ENCODE data around the gene KIF3A. TPM values are rescaled to one million over a fixed set of nuclear protein-coding genes. Genes with fewer than 3 reads are reported as not detected.

KIF3A gene
- total and polyA plus RNA-seq, 3 donors from 2014 or later, result 23.2 to 38.6 (median 30.8) TPM

GRCh38 chr5:132665574-132666080 is 71.7 kb downstream of the KIF3A start:
- TF ChIP-seq POLR2A (IDR thresholded peaks at IDR 0.05), result no peak
- TF ChIP-seq, protein P1, sequence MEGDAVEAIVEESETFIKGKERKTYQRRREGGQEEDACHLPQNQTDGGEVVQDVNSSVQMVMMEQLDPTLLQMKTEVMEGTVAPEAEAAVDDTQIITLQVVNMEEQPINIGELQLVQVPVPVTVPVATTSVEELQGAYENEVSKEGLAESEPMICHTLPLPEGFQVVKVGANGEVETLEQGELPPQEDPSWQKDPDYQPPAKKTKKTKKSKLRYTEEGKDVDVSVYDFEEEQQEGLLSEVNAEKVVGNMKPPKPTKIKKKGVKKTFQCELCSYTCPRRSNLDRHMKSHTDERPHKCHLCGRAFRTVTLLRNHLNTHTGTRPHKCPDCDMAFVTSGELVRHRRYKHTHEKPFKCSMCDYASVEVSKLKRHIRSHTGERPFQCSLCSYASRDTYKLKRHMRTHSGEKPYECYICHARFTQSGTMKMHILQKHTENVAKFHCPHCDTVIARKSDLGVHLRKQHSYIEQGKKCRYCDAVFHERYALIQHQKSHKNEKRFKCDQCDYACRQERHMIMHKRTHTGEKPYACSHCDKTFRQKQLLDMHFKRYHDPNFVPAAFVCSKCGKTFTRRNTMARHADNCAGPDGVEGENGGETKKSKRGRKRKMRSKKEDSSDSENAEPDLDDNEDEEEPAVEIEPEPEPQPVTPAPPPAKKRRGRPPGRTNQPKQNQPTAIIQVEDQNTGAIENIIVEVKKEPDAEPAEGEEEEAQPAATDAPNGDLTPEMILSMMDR (IDR thresholded peaks at IDR 0.05), result no peak
- H3K27ac ChIP-seq, result no peak overlapping the region
- intact Hi-C loops (cut with DNase I; ENCODE audit: low total_unique reads), result no loop called here
- no peak overlapping the region for H3K4me3 ChIP-seq
- H3K9me3 ChIP-seq, result no peaks in the 10 kb centered on the region
- WGBS, 2 donors, result 85 to 89% methylated on average over 21 of the region's 21 CpGs
- peaks cover 6% of the 10 kb centered on the region for H3K4me1 ChIP-seq
- H3K27me3 ChIP-seq, result no peaks in the 10 kb centered on the region
- no peaks in the 10 kb centered on the region for H3K36me3 ChIP-seq (ENCODE audit: low read depth, missing control alignments)
- peak; percentile 12 for DNase-seq

DNA sequence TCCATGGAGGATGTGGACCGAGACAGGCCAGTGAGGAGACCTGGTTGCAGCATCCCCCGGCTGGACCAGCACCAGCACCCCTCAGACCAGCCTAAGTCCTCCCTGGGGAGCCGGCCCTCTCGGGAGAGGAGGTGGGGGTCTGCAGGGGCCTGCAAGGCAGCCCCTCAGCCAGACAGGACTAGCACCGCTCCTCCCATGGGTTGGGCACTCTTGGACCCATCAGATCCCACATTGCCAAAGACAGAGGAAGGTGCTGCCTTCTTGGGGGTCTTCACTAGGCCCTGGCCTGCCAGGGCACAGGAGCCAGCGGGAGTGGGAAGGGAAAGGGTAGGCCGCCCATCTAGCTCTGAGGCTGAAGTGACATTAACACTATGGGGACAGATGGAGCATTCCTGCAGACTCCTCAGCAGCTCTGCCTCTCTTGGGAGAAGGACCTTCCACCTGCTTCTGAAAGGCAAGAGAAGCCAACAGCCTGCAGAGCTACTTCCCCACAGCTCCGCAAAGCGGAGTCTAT is 72.6 kb downstream of the KIF3A start:
- Histone ChIP-seq H3K36me3 (ENCODE audit: low read depth, missing control alignments) (no peaks in the 10 kb centered on the region), H3K27ac (no peak overlapping the region), H3K4me3 (no peak overlapping the region), H3K27me3 (no peaks in the 10 kb centered on the region), H3K9me3 (no peaks in the 10 kb centered on the region), H3K4me1 (peaks cover 6% of the 10 kb centered on the region)
- DNase-seq, result no peak
- TF ChIP-seq POLR2A (IDR thresholded peaks at IDR 0.05), result no peak
- TF ChIP-seq, protein P1 (IDR thresholded peaks at IDR 0.05), result no peak
- 93% methylated on average over 9 of the region's 9 CpGs for WGBS, 2 donors
- intact Hi-C loops (cut with DNase I; ENCODE audit: low total_unique reads), result no loop called here

GRCh38 chr5:132663771-132664695 is 73.3 kb downstream of the KIF3A start:
- Histone ChIP-seq H3K4me1 (peaks cover 6% of the 10 kb centered on the region), H3K27me3 (no peaks in the 10 kb centered on the region), H3K9me3 (no peaks in the 10 kb centered on the region), H3K27ac (no peak overlapping the region), H3K4me3 (no peak overlapping the region), H3K36me3 (ENCODE audit: low read depth, missing control alignments) (no peaks in the 10 kb centered on the region)
- intact Hi-C loops (cut with DNase I; ENCODE audit: low total_unique reads), result no loop called here
- DNase-seq, result no peak
- WGBS, 2 donors, result 77 to 81% methylated on average over 13 of the region's 13 CpGs
- TF ChIP-seq POLR2A (IDR thresholded peaks at IDR 0.05), result no peak
- TF ChIP-seq, protein P1 (IDR thresholded peaks at IDR 0.05), result no peak

DNA sequence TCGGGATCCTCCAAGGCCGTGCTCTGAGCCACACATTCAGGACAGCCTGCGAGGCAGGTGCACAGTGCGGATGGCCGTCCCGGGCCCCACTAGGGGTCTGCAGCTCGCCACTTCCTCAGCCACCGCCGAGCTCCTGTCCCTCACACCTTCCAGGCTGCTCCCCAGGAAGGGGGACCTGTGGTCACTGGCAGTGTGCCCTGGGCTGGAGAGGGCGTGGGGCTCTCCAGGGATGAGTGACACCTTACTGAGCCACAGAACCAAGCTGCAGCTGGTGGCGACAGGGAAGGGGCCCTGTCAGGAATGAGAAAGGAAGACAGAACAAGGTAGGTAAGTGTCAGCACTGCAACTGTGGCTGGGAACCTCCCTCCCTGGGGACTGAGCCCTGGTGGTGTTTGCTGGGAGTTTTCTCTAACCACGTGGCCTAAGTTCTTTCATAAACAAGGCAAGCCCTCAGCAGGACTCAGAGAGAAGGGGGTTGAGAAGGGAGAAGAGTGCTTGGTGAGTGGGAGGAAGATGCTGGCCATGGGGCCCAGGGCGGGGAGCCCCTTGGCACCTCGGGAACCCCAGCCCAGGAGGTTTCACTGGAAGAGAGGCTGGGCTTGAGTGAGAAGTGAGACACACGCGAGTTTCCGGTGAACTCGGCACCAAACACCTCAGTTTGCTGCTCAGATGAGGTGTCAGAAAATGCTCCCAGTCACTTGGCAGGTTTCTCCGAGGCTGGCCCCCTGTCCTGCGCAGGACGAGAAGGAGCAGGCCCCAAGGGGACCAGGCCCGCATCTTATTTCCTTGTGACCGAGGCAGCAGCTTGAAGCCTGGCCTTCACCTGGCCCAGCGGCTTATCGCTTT is 74.2 kb downstream of the KIF3A start:
- H3K27ac ChIP-seq, result no peak overlapping the region
- H3K27me3 ChIP-seq, result no peaks in the 10 kb centered on the region
- no peak overlapping the region for H3K4me3 ChIP-seq
- TF ChIP-seq, protein P1 (IDR thresholded peaks at IDR 0.05), result no peak
- no peak for TF ChIP-seq POLR2A (IDR thresholded peaks at IDR 0.05)
- WGBS, 2 donors, result 84 to 86% methylated on average over 15 to 25 of the region's 25 CpGs
- no peaks in the 10 kb centered on the region for H3K9me3 ChIP-seq
- intact Hi-C loops (cut with DNase I; ENCODE audit: low total_unique reads), result no loop called here
- peaks cover 6% of the 10 kb centered on the region for H3K4me1 ChIP-seq
- no peaks in the 10 kb centered on the region for H3K36me3 ChIP-seq (ENCODE audit: low read depth, missing control alignments)
- DNase-seq, result no peak

Measured in testis (tissue), 3 donors.